Nephron progenitor cell (in vitro differentiated cells): Measurements from ENCODE around the gene ZFAND4.

ENCODE experiments used
- DNase-seq: peaks from one replicate; pipeline ENCODE4 v3.0.0; 2021
- H3K27ac Mint-ChIP-seq: 2 replicates; pipeline ENCODE4 v1.8.0; 2021; ENCODE audit warnings: mild to moderate bottlenecking, moderate library complexity, mixed read lengths
- H3K27me3 Mint-ChIP-seq: 2 replicates; pipeline ENCODE4 v1.8.0; 2021; ENCODE audit warnings: mild to moderate bottlenecking, low read depth, mixed read lengths; ENCODE audit not compliant: poor library complexity
- H3K36me3 Mint-ChIP-seq: 2 replicates; pipeline ENCODE4 v1.8.0; 2021; ENCODE audit warnings: low read depth, mixed read lengths
- H3K4me1 Mint-ChIP-seq: 2 replicates; pipeline ENCODE4 v1.8.0; 2021; ENCODE audit warnings: mixed read lengths
- H3K4me3 Mint-ChIP-seq: 2 replicates; pipeline ENCODE4 v1.8.0; 2021; ENCODE audit warnings: mild to moderate bottlenecking, moderate library complexity, mixed read lengths
- H3K9me3 Mint-ChIP-seq: 2 replicates; pipeline ENCODE4 v1.8.0; 2021; ENCODE audit warnings: mild to moderate bottlenecking, moderate library complexity, mixed read lengths
- CTCF ChIP-seq: fragments of 200-600 bp; sonication (generic); IDR thresholded peaks from 2 replicates; pipeline ENCODE4 v1.5.0; 2021; ENCODE audit warnings: antibody characterized with exemption

The ZFAND4 gene

GRCh38 chr10:45585131-45585530 lies 87.4 kb downstream of the ZFAND4 start:
- no peak overlapping the region for H3K4me3 Mint-ChIP-seq
- no peak for DNase-seq
- H3K36me3 Mint-ChIP-seq = peaks cover 37% of the 10 kb centered on the region
- no peaks in the 10 kb centered on the region for H3K4me1 Mint-ChIP-seq
- H3K27me3 Mint-ChIP-seq = no peaks in the 10 kb centered on the region
- no peak overlapping the region for H3K27ac Mint-ChIP-seq
- peaks cover 37% of the 10 kb centered on the region for H3K9me3 Mint-ChIP-seq
- no peak for TF ChIP-seq CTCF

GRCh38 chr10:45582386-45582781 lies 90.2 kb downstream of the ZFAND4 start:
- TF ChIP-seq CTCF = no peak
- no peak for DNase-seq
- Mint-ChIP-seq H3K4me1 (no peaks in the 10 kb centered on the region), H3K36me3 (peaks cover 27% of the 10 kb centered on the region), H3K9me3 (peaks cover 30% of the 10 kb centered on the region), H3K4me3 (no peak overlapping the region), H3K27ac (no peak overlapping the region), H3K27me3 (no peaks in the 10 kb centered on the region)

GRCh38 chr10:45581582-45582385 lies 90.8 kb downstream of the ZFAND4 start:
- H3K4me3 Mint-ChIP-seq = no peak overlapping the region
- no peak overlapping the region for H3K27ac Mint-ChIP-seq
- H3K9me3 Mint-ChIP-seq = peaks cover 25% of the 10 kb centered on the region
- no peaks in the 10 kb centered on the region for H3K4me1 Mint-ChIP-seq
- TF ChIP-seq CTCF = no peak
- no peaks in the 10 kb centered on the region for H3K27me3 Mint-ChIP-seq
- DNase-seq = no peak
- peaks cover 21% of the 10 kb centered on the region for H3K36me3 Mint-ChIP-seq

GRCh38 chr10:45581216-45581549 lies 91.4 kb downstream of the ZFAND4 start:
- no peak for DNase-seq
- Mint-ChIP-seq H3K9me3 (peaks cover 20% of the 10 kb centered on the region), H3K36me3 (peaks cover 15% of the 10 kb centered on the region), H3K27me3 (no peaks in the 10 kb centered on the region), H3K4me1 (no peaks in the 10 kb centered on the region), H3K4me3 (no peak overlapping the region), H3K27ac (no peak overlapping the region)
- TF ChIP-seq CTCF = no peak

- H3K4me1 Mint-ChIP-seq = no peaks in the 10 kb centered on the region
- no peak overlapping the region for H3K4me3 Mint-ChIP-seq
- DNase-seq = no peak
These were observed 92.0 kb downstream of the ZFAND4 start for GRCh38 chr10:45580371-45581215.

More at GRCh38 chr10:45580371-45581215, 92.0 kb downstream of the ZFAND4 start:
- no peak overlapping the region for H3K27ac Mint-ChIP-seq
- H3K36me3 Mint-ChIP-seq = peaks cover 10% of the 10 kb centered on the region
- H3K27me3 Mint-ChIP-seq = no peaks in the 10 kb centered on the region
- peaks cover 15% of the 10 kb centered on the region for H3K9me3 Mint-ChIP-seq
- no peak for TF ChIP-seq CTCF
